HEK293 (cell line): ENCODE results near the gene HOXC10.

Experiments
- BCL11B ChIP-seq: fragments of 450-650 bp; formaldehyde crosslinking; IDR thresholded peaks from 2 replicates; pipeline ENCODE4 v1.5.1; 2016; ENCODE audit warnings: low read depth, missing biosample characterization, missing genetic modification characterization
- EGR2 ChIP-seq: fragments of 450-650 bp; formaldehyde crosslinking; IDR thresholded peaks from 2 replicates; pipeline ENCODE4 v1.5.1; 2016; ENCODE audit warnings: low read depth, missing biosample characterization, missing genetic modification characterization
- IKZF3 ChIP-seq: fragments of 450-650 bp; IDR thresholded peaks from 2 replicates; pipeline ENCODE4 v1.5.0; 2018; ENCODE audit warnings: missing biosample characterization, mild to moderate bottlenecking, missing genetic modification characterization, moderate library complexity
- KLF1 ChIP-seq: fragments of 450-650 bp; formaldehyde crosslinking; IDR thresholded peaks from 2 replicates; pipeline ENCODE4 v1.5.1; 2016; ENCODE audit warnings: missing biosample characterization, missing genetic modification characterization
- KLF7 ChIP-seq: fragments of 450-650 bp; formaldehyde crosslinking; IDR thresholded peaks from 2 replicates; pipeline ENCODE4 v1.5.1; 2016; ENCODE audit warnings: missing biosample characterization, missing genetic modification characterization, borderline replicate concordance
- KLF8 ChIP-seq: fragments of 450-650 bp; formaldehyde crosslinking; IDR thresholded peaks from 2 replicates; pipeline ENCODE4 v1.5.1; 2016; ENCODE audit warnings: missing biosample characterization, missing genetic modification characterization
- MYNN ChIP-seq: fragments of 450-650 bp; formaldehyde crosslinking; IDR thresholded peaks from 2 replicates; pipeline ENCODE4 v1.5.1; 2016; ENCODE audit warnings: missing biosample characterization, missing genetic modification characterization, borderline replicate concordance
- ZBTB48 ChIP-seq: fragments of 450-650 bp; formaldehyde crosslinking; IDR thresholded peaks from 2 replicates; pipeline ENCODE4 v1.5.1; 2016; ENCODE audit warnings: missing biosample characterization, missing genetic modification characterization
- ZNF19 ChIP-seq: fragments of 450-650 bp; formaldehyde crosslinking; IDR thresholded peaks from 2 replicates; pipeline ENCODE4; 2016; ENCODE audit warnings: missing biosample characterization, missing genetic modification characterization, low read depth
- ZNF202 ChIP-seq: fragments of 450-650 bp; formaldehyde crosslinking; IDR thresholded peaks from 2 replicates; pipeline ENCODE4 v1.5.1; 2016; ENCODE audit warnings: missing biosample characterization, missing genetic modification characterization, borderline replicate concordance
- ZNF211 ChIP-seq: fragments of 450-650 bp; formaldehyde crosslinking; IDR thresholded peaks from 2 replicates; pipeline ENCODE4 v1.5.1; 2016; ENCODE audit warnings: low read depth, missing biosample characterization, missing genetic modification characterization
- ZNF335 ChIP-seq: fragments of 450-650 bp; formaldehyde crosslinking; conservative IDR thresholded peaks from 2 replicates; pipeline ENCODE4 v1.5.1; 2016; ENCODE audit warnings: missing biosample characterization, missing genetic modification characterization
- ZNF394 ChIP-seq: fragments of 450-650 bp; formaldehyde crosslinking; IDR thresholded peaks from 2 replicates; pipeline ENCODE4 v1.5.1; 2016; ENCODE audit warnings: missing biosample characterization, missing genetic modification characterization, mild to moderate bottlenecking, moderate library complexity, borderline replicate concordance
- ZNF423 ChIP-seq: fragments of 450-650 bp; formaldehyde crosslinking; IDR thresholded peaks from 2 replicates; pipeline ENCODE4 v1.5.1; 2016; ENCODE audit warnings: missing biosample characterization, missing genetic modification characterization
- ZNF521 ChIP-seq: fragments of 450-650 bp; formaldehyde crosslinking; IDR thresholded peaks from 2 replicates; pipeline ENCODE4 v1.5.1; 2017; ENCODE audit warnings: missing biosample characterization, mild to moderate bottlenecking, missing genetic modification characterization
- ZNF623 ChIP-seq: fragments of 450-650 bp; formaldehyde crosslinking; IDR thresholded peaks from 2 replicates; pipeline ENCODE4 v1.5.1; 2016; ENCODE audit warnings: missing biosample characterization, missing genetic modification characterization
- ZNF660 ChIP-seq: fragments of 450-650 bp; IDR thresholded peaks from 2 replicates; pipeline ENCODE4 v1.5.1; 2018; ENCODE audit warnings: missing biosample characterization, mild to moderate bottlenecking, missing genetic modification characterization
- ZNF843 ChIP-seq: fragments of 450-650 bp; formaldehyde crosslinking; IDR thresholded peaks from 2 replicates; pipeline ENCODE4 v1.5.1; 2016; ENCODE audit warnings: missing biosample characterization, missing genetic modification characterization
- ZSCAN23 ChIP-seq: fragments of 450-650 bp; formaldehyde crosslinking; IDR thresholded peaks from 2 replicates; pipeline ENCODE4 v1.5.1; 2016; ENCODE audit warnings: missing biosample characterization, missing genetic modification characterization
- ZXDB ChIP-seq: fragments of 450-650 bp; formaldehyde crosslinking; IDR thresholded peaks from 2 replicates; pipeline ENCODE4 v1.5.1; 2016; ENCODE audit warnings: missing biosample characterization, missing genetic modification characterization
- TF ChIP-seq, protein P1 (sequence below): fragments of 450-650 bp; formaldehyde crosslinking; IDR thresholded peaks from 2 replicates; pipeline ENCODE4 v1.5.1; 2016; ENCODE audit warnings: missing biosample characterization, missing genetic modification characterization
- TF ChIP-seq, protein P2 (sequence below): fragments of 450-650 bp; formaldehyde crosslinking; IDR thresholded peaks from 2 replicates; pipeline ENCODE4 v1.5.1; 2017; ENCODE audit warnings: missing biosample characterization, missing genetic modification characterization
- TF ChIP-seq, protein P3 (sequence below): fragments of 450-650 bp; formaldehyde crosslinking; IDR thresholded peaks from 2 replicates; pipeline ENCODE4 v1.5.1; 2016; ENCODE audit warnings: missing biosample characterization, missing genetic modification characterization
- TF ChIP-seq, protein P4 (sequence below): fragments of 450-650 bp; formaldehyde crosslinking; IDR thresholded peaks from 2 replicates; pipeline ENCODE4 v1.5.1; 2016; ENCODE audit warnings: missing biosample characterization, missing genetic modification characterization
- TF ChIP-seq, protein P5 (sequence below): fragments of 450-650 bp; formaldehyde crosslinking; IDR thresholded peaks from 2 replicates; pipeline ENCODE4 v1.5.1; 2017; ENCODE audit warnings: missing biosample characterization, missing genetic modification characterization
- TF ChIP-seq, protein P6 (sequence below): fragments of 450-650 bp; formaldehyde crosslinking; IDR thresholded peaks from 2 replicates; pipeline ENCODE4 v1.5.1; 2016; ENCODE audit warnings: missing biosample characterization, missing genetic modification characterization

The HOXC10 gene

DNA sequence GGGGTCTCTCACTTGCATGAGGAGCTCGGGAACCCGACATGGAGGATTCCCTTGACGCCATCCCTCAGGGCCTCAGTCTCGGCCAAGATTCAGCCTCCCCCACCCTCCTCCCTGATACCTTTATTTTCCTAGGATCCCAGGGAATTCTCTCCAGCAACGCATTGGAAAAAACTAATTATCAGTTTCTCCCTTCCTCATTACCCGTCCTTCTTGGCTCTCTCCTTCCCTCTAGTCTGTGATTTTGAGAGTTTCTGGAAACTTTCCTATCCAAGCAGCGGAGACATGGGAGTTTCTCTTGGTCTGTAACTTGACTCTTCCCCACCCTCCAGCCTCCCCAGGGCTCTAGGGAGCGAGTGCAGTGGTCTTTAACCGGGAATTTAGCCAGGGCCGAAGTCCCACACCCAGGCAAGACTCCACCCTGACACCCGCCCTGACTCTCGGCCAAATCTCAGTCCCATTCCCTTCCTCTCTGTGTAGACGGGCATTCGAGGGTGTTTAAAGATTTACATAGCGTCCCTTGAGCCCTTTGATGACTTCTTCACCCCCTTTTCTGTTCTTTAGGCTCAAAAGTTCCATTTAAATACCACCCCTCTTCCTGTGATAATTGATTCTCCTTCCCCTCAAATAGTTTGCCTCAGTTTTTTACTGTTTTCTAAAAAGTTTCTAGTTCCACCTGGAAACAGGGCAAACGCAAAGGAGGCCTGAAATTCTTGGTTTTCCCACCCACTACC lies 54.6 kb downstream of the HOXC10 start (continued):
- TF ChIP-seq, protein P1, sequence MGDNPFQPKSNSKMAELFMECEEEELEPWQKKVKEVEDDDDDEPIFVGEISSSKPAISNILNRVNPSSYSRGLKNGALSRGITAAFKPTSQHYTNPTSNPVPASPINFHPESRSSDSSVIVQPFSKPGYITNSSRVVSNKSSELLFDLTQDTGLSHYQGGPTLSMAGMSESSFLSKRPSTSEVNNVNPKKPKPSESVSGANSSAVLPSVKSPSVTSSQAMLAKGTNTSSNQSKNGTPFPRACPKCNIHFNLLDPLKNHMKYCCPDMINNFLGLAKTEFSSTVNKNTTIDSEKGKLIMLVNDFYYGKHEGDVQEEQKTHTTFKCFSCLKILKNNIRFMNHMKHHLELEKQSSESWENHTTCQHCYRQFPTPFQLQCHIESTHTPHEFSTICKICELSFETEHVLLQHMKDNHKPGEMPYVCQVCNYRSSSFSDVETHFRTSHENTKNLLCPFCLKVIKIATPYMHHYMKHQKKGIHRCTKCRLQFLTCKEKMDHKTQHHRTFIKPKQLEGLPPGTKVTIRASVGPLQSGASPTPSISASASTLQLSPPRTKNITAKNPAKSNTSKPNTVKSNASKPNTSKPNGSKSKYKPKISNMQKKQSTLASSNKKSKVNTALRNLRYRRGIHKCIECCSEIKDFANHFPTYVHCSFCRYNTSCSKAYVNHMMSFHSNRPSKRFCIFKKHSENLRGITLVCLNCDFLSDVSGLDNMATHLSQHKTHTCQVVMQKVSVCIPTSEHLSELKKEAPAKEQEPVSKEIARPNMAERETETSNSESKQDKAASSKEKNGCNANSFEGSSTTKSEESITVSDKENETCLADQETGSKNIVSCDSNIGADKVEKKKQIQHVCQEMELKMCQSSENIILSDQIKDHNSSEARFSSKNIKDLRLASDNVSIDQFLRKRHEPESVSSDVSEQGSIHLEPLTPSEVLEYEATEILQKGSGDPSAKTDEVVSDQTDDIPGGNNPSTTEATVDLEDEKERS (tag by site-specific recombination): no peak
- TF ChIP-seq ZNF843 (tag by site-specific recombination): peak; percentile 25; the same call in 1 of the 2 replicates
- TF ChIP-seq, protein P2, sequence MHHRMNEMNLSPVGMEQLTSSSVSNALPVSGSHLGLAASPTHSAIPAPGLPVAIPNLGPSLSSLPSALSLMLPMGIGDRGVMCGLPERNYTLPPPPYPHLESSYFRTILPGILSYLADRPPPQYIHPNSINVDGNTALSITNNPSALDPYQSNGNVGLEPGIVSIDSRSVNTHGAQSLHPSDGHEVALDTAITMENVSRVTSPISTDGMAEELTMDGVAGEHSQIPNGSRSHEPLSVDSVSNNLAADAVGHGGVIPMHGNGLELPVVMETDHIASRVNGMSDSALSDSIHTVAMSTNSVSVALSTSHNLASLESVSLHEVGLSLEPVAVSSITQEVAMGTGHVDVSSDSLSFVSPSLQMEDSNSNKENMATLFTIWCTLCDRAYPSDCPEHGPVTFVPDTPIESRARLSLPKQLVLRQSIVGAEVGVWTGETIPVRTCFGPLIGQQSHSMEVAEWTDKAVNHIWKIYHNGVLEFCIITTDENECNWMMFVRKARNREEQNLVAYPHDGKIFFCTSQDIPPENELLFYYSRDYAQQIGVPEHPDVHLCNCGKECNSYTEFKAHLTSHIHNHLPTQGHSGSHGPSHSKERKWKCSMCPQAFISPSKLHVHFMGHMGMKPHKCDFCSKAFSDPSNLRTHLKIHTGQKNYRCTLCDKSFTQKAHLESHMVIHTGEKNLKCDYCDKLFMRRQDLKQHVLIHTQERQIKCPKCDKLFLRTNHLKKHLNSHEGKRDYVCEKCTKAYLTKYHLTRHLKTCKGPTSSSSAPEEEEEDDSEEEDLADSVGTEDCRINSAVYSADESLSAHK (tag by site-specific recombination): peak; percentile 100
- TF ChIP-seq ZNF423: peak; percentile 65; the same call in 1 of the 2 replicates
- TF ChIP-seq, protein P3, sequence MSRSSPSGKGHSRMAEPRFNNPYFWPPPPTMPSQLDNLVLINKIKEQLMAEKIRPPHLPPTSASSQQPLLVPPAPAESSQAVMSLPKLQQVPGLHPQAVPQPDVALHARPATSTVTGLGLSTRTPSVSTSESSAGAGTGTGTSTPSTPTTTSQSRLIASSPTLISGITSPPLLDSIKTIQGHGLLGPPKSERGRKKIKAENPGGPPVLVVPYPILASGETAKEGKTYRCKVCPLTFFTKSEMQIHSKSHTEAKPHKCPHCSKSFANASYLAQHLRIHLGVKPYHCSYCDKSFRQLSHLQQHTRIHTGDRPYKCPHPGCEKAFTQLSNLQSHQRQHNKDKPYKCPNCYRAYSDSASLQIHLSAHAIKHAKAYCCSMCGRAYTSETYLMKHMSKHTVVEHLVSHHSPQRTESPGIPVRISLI (tag by site-specific recombination): no peak
- TF ChIP-seq ZNF335 (tag by site-specific recombination): peak; percentile 64
- peak; percentile 96 for TF ChIP-seq IKZF3
- TF ChIP-seq ZNF202: no peak
- TF ChIP-seq, protein P4, sequence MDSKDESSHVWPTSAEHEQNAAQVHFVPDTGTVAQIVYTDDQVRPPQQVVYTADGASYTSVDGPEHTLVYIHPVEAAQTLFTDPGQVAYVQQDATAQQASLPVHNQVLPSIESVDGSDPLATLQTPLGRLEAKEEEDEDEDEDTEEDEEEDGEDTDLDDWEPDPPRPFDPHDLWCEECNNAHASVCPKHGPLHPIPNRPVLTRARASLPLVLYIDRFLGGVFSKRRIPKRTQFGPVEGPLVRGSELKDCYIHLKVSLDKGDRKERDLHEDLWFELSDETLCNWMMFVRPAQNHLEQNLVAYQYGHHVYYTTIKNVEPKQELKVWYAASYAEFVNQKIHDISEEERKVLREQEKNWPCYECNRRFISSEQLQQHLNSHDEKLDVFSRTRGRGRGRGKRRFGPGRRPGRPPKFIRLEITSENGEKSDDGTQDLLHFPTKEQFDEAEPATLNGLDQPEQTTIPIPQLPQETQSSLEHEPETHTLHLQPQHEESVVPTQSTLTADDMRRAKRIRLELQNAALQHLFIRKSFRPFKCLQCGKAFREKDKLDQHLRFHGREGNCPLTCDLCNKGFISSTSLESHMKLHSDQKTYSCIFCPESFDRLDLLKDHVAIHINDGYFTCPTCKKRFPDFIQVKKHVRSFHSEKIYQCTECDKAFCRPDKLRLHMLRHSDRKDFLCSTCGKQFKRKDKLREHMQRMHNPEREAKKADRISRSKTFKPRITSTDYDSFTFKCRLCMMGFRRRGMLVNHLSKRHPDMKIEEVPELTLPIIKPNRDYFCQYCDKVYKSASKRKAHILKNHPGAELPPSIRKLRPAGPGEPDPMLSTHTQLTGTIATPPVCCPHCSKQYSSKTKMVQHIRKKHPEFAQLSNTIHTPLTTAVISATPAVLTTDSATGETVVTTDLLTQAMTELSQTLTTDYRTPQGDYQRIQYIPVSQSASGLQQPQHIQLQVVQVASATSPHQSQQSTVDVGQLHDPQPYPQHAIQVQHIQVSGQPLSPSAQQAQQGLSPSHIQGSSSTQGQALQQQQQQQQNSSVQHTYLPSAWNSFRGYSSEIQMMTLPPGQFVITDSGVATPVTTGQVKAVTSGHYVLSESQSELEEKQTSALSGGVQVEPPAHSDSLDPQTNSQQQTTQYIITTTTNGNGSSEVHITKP (tag by site-specific recombination): peak; percentile 72; the same call in 1 of the 2 replicates
- no peak for TF ChIP-seq ZNF19
- TF ChIP-seq, protein P5, sequence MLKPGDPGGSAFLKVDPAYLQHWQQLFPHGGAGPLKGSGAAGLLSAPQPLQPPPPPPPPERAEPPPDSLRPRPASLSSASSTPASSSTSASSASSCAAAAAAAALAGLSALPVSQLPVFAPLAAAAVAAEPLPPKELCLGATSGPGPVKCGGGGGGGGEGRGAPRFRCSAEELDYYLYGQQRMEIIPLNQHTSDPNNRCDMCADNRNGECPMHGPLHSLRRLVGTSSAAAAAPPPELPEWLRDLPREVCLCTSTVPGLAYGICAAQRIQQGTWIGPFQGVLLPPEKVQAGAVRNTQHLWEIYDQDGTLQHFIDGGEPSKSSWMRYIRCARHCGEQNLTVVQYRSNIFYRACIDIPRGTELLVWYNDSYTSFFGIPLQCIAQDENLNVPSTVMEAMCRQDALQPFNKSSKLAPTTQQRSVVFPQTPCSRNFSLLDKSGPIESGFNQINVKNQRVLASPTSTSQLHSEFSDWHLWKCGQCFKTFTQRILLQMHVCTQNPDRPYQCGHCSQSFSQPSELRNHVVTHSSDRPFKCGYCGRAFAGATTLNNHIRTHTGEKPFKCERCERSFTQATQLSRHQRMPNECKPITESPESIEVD (tag by site-specific recombination): peak; percentile 80
- TF ChIP-seq ZNF394 (tag by site-specific recombination): no peak
- peak; percentile 78; the same call in 1 of the 2 replicates for TF ChIP-seq KLF7
- TF ChIP-seq BCL11B (tag by site-specific recombination): peak; percentile 66
- TF ChIP-seq, protein P6, sequence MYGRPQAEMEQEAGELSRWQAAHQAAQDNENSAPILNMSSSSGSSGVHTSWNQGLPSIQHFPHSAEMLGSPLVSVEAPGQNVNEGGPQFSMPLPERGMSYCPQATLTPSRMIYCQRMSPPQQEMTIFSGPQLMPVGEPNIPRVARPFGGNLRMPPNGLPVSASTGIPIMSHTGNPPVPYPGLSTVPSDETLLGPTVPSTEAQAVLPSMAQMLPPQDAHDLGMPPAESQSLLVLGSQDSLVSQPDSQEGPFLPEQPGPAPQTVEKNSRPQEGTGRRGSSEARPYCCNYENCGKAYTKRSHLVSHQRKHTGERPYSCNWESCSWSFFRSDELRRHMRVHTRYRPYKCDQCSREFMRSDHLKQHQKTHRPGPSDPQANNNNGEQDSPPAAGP (tag by site-specific recombination): peak; percentile 76; the same call in 1 of the 2 replicates
- TF ChIP-seq ZBTB48 (tag by site-specific recombination): peak; percentile 87
- TF ChIP-seq ZXDB: peak; percentile 16
- no peak for TF ChIP-seq ZNF521
- no peak for TF ChIP-seq ZNF211 (tag by site-specific recombination)
- TF ChIP-seq ZSCAN23 (tag by site-specific recombination): no peak
- TF ChIP-seq EGR2 (tag by site-specific recombination): peak; percentile 14; the same call in 1 of the 2 replicates
- no peak for TF ChIP-seq MYNN (tag by site-specific recombination)
- no peak for TF ChIP-seq ZNF623 (tag by site-specific recombination)
- TF ChIP-seq ZNF660: peak; percentile 100
- peak; percentile 91 for TF ChIP-seq KLF1 (tag by site-specific recombination)
- TF ChIP-seq KLF8 (tag by site-specific recombination): peak; percentile 80
